GM12872 (cell line): ENCODE results near the gene STK17B.

Experiments used
- TF ChIP-seq, protein P1 (sequence below): IDR thresholded peaks from 3 replicates; pipeline ENCODE4 v1.5.1; 2011; ENCODE audit warnings: low read depth, mild to moderate bottlenecking, low read length, moderate library complexity; ENCODE audit not compliant: insufficient read depth

Gene STK17B

DNA sequence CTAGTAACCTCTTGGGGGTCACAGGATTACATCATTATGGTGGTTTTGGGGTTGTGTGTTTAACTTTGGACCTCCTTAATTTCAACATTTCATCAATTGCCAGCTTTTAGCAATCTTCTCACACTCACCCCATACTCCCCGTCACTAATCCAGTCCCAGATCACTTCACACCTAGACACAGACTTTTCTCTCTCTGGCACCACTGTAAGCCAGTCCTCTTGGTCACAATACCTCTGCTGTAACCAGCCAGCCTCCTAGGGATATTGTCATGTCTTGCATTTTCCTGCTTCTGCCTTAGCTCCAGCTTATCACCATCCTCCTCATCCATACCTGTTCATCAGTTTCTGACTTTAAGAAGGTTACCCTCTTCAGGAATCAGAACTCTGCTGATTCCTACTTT, 1.6 kb upstream of the STK17B start:
- TF ChIP-seq, protein P1, sequence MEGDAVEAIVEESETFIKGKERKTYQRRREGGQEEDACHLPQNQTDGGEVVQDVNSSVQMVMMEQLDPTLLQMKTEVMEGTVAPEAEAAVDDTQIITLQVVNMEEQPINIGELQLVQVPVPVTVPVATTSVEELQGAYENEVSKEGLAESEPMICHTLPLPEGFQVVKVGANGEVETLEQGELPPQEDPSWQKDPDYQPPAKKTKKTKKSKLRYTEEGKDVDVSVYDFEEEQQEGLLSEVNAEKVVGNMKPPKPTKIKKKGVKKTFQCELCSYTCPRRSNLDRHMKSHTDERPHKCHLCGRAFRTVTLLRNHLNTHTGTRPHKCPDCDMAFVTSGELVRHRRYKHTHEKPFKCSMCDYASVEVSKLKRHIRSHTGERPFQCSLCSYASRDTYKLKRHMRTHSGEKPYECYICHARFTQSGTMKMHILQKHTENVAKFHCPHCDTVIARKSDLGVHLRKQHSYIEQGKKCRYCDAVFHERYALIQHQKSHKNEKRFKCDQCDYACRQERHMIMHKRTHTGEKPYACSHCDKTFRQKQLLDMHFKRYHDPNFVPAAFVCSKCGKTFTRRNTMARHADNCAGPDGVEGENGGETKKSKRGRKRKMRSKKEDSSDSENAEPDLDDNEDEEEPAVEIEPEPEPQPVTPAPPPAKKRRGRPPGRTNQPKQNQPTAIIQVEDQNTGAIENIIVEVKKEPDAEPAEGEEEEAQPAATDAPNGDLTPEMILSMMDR, result no peak

DNA sequence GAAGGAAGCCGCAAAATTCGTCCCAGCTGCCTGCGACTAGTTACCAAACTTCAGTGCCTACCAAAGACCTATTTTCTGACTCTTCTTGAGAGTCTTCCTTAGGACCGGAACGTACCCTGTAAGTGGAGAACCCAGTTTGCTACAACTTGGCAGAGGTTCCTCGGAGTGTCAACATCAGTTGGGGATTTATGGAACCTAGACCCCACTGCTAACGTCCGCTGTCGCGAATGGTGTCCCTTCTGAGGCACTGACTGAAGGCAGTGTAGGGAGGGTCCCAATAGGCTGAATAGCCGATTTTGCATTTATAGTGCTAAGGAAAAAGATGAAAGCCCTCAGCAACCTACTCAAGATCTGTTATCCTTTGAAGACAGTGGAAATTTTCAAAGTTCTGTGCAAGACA, 568 bp upstream of the STK17B start:
- TF ChIP-seq, protein P1, result no peak

GRCh38 chr2:196170606-196171247, 651 bp downstream of the STK17B start:
- TF ChIP-seq, protein P1, result no peak

GRCh38 chr2:196170213-196170605, 1.2 kb downstream of the STK17B start:
- TF ChIP-seq, protein P1, result no peak

DNA sequence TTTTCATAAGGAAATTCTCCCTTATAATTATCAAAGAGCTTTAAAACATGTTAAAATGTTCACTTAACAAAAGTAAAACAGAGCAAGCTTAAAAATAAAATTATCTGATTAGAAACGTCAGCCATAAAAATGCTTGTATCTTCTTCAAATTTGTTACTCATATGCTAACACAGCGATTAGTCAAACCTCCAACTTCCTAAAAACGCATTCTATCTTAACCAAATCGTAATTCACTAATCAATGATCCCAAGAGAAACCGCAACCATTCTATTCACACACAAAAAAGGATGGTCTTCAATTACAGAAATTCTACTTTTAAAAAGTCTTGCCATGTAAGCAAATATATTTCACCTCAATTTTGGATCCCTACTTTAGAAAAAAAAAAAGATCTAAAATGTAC, 1.9 kb downstream of the STK17B start:
- TF ChIP-seq, protein P1, result no peak

- TF ChIP-seq, protein P1, result no peak
Observed at GRCh38 chr2:196168181-196168580, 3.2 kb downstream of the STK17B start.

DNA sequence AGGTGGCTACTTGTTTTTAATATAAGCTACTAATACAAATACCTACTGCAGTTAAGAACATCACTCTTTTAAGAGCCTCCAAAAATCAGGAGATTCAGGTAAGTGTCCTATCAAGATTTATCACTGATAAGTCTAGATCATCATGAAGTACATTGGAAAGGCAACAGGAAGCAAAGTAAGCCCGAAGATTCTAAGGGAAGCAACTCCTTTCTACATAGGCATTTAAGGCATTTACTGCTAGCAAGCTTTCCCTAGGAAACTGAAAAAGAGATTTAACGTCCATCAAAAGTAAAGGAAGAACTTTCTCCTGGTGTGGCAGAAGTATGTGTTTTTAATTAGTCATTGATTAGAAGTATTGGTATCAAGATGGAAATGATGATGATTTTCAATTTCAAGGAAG, 3.7 kb downstream of the STK17B start:
- TF ChIP-seq, protein P1, result no peak
